Liver (tissue), 3 donors: ENCODE data around the gene PRCD.

Experiments
- FOXA2 ChIP-seq: IDR thresholded peaks from 2 replicates; pipeline ENCODE4 v1.6.1; 2016; ENCODE audit warnings: antibody characterized with exemption
- GABPA ChIP-seq, 2 donors: IDR thresholded peaks in 1 of 2; conservative IDR thresholded peaks in 1 of 2; 2 replicates each; pipeline ENCODE4 v1.6.1; 2016; ENCODE audit warnings: antibody characterized with exemption in 2 of 2, mild to moderate bottlenecking in 1 of 2, moderate library complexity in 1 of 2
- NR2F2 ChIP-seq: IDR thresholded peaks from 2 replicates; pipeline ENCODE4 v1.6.1; 2016; ENCODE audit warnings: antibody characterized with exemption
- RAD21 ChIP-seq, 2 donors: IDR thresholded peaks; 2 replicates each; pipeline ENCODE4 v1.6.1; 2016; ENCODE audit warnings: antibody characterized with exemption in 2 of 2, mild to moderate bottlenecking in 2 of 2
- YY1 ChIP-seq: IDR thresholded peaks from 2 replicates; pipeline ENCODE4 v1.6.1; 2016; ENCODE audit warnings: antibody characterized with exemption, mild to moderate bottlenecking
- ZBTB33 ChIP-seq: IDR thresholded peaks from 2 replicates; pipeline ENCODE4 v1.6.1; 2016; ENCODE audit warnings: antibody characterized with exemption
- TF ChIP-seq, protein P1 (sequence below): fragments of 150-350 bp; IDR thresholded peaks from 2 replicates; pipeline ENCODE4 v1.5.1; 2017; ENCODE audit warnings: improper control_type of control experiment, low read depth, low read length; ENCODE audit not compliant: missing input control
- TF ChIP-seq, protein P2 (sequence below): IDR thresholded peaks from 2 replicates; pipeline ENCODE4 v1.6.1; 2016; ENCODE audit warnings: antibody characterized with exemption
- TF ChIP-seq, protein P3 (sequence below): IDR thresholded peaks from 2 replicates; pipeline ENCODE4 v1.6.1; 2016; ENCODE audit warnings: antibody characterized with exemption, mild to moderate bottlenecking
- donor health status: healthy.
- donor health status: healthy.

DNA sequence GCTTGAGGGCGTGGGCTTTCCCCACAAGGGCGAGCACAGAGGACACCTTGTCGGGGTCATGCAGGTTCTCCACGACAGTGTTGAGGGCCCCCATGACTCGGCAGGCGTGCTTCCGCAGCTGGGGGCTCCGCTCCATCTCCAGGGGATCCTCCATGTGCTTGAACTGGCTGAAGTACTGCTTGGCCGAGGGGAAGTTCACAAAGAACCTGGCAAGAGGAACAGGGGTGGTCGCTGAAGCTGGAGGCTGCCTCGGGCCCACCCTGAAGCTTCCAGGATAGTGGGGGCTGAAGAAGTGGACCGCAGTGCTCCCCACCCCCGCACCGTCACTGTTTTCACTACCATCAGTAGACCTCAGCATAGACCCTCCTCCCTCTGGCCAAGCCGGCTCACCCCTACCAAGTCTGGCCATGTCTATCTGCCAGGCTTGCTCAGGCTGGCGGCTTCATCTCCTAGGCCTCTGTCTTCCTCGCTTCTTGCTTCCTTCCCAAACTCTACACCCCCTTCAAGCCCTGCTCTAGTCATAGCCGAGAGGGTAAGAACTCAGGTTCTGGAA, 8.3 kb upstream of the PRCD start:
- no peak for TF ChIP-seq RAD21 (IDR thresholded peaks at IDR 0.05)
- TF ChIP-seq GABPA (IDR thresholded peaks at IDR 0.05 in 1 of 2, conservative IDR thresholded peaks at IDR 0.05 in 1 of 2): no peak
- TF ChIP-seq, protein P1, sequence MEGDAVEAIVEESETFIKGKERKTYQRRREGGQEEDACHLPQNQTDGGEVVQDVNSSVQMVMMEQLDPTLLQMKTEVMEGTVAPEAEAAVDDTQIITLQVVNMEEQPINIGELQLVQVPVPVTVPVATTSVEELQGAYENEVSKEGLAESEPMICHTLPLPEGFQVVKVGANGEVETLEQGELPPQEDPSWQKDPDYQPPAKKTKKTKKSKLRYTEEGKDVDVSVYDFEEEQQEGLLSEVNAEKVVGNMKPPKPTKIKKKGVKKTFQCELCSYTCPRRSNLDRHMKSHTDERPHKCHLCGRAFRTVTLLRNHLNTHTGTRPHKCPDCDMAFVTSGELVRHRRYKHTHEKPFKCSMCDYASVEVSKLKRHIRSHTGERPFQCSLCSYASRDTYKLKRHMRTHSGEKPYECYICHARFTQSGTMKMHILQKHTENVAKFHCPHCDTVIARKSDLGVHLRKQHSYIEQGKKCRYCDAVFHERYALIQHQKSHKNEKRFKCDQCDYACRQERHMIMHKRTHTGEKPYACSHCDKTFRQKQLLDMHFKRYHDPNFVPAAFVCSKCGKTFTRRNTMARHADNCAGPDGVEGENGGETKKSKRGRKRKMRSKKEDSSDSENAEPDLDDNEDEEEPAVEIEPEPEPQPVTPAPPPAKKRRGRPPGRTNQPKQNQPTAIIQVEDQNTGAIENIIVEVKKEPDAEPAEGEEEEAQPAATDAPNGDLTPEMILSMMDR: no peak
- TF ChIP-seq, protein P2, sequence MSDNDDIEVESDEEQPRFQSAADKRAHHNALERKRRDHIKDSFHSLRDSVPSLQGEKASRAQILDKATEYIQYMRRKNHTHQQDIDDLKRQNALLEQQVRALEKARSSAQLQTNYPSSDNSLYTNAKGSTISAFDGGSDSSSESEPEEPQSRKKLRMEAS: no peak
- TF ChIP-seq YY1: no peak
- TF ChIP-seq NR2F2: no peak
- TF ChIP-seq, protein P3, sequence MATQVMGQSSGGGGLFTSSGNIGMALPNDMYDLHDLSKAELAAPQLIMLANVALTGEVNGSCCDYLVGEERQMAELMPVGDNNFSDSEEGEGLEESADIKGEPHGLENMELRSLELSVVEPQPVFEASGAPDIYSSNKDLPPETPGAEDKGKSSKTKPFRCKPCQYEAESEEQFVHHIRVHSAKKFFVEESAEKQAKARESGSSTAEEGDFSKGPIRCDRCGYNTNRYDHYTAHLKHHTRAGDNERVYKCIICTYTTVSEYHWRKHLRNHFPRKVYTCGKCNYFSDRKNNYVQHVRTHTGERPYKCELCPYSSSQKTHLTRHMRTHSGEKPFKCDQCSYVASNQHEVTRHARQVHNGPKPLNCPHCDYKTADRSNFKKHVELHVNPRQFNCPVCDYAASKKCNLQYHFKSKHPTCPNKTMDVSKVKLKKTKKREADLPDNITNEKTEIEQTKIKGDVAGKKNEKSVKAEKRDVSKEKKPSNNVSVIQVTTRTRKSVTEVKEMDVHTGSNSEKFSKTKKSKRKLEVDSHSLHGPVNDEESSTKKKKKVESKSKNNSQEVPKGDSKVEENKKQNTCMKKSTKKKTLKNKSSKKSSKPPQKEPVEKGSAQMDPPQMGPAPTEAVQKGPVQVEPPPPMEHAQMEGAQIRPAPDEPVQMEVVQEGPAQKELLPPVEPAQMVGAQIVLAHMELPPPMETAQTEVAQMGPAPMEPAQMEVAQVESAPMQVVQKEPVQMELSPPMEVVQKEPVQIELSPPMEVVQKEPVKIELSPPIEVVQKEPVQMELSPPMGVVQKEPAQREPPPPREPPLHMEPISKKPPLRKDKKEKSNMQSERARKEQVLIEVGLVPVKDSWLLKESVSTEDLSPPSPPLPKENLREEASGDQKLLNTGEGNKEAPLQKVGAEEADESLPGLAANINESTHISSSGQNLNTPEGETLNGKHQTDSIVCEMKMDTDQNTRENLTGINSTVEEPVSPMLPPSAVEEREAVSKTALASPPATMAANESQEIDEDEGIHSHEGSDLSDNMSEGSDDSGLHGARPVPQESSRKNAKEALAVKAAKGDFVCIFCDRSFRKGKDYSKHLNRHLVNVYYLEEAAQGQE: no peak
- TF ChIP-seq ZBTB33: no peak
- no peak for TF ChIP-seq FOXA2
